GM18498 (cell line): ENCODE measurements around the gene VSIG4.
"Not testable (repeated sequence)": the region's sequence is repeated elsewhere in the genome, so short reads cannot be mapped to it uniquely, and the experiment has no call there.

ENCODE experiments used
- ATAC-seq: cut with Tn5 transposase; IDR thresholded peaks from one replicate; pipeline ENCODE4 v1.9.1; 2021; ENCODE audit warnings: mild to moderate bottlenecking, moderate library complexity; ENCODE audit not compliant: unreplicated experiment

VSIG4 gene

GRCh38 chrX:66039944-66040343, at the start of gene VSIG4:
VSIG4 (minus strand) TSS chrX:66040080; CDS start chrX:66039998, 82 bp downstream.
- no peak for ATAC-seq

GRCh38 chrX:66076801-66077200, 36.9 kb upstream of the VSIG4 start:
- ATAC-seq: no peak

GRCh38 chrX:66074920-66075879, 35.3 kb upstream of the VSIG4 start:
- no peak for ATAC-seq

GRCh38 chrX:66071126-66071525, 31.2 kb upstream of the VSIG4 start:
- no peak for ATAC-seq

DNA sequence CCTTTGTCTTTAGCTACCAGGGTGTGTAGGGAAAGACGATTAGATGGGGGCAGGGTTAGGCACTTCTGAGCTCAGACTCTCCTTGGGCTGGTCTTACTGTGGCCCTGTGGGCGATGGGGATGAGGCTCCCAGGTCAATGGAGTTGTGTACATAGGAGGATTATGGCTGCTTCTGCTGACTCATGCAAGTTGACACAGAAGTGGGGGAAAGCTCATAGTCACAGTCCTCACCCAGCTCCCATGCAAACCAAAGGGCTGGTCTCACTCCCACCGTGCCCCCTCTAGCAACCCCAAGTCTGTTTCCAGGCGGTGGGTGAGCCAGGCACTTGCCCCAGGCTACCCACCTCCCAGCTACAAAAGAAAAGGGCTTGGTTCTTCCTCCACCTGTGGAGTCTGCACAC, 24.4 kb upstream of the VSIG4 start:
- ATAC-seq: no peak

DNA sequence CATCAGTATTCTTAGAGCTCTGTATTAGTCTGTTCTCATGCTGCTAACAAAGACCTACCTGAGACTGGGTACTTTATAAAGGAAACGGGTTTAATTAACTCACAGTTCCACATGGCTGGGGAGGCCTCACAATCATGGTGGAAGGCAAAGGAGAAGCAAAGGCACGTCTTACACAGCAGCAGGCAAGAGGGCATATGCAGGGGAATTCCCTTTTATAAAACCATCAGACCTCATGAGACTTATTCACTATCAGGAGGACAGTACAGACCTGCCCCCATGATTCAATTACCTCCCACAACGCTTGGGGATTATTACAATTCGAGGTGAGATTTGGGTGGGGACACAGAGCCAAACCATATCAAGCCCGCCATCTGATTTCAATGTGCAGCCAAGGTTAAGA, 17.1 kb upstream of the VSIG4 start:
- not testable (repeated sequence) for ATAC-seq

DNA sequence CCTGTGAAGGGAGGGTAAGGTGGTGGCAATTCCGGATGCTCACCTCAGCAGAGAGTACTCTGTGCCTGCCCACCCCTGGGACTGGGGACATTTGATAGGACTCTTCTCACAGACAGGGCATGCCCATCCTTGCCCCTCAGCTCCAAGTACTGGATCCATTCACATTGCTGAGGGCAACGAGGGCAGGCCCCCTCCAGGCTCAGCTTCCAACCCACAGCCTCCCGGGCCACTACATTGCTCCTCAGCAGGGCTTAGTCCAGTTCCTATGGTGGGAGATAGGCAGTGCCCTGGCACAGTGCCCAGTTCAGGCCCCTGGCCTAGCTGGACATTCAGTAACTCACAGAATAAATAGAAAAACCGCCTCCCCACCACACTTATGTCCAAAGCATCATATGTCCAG, 15.1 kb upstream of the VSIG4 start:
- ATAC-seq: no peak

- no peak for ATAC-seq
These were observed 13.5 kb upstream of the VSIG4 start for GRCh38 chrX:66053414-66053813.

DNA sequence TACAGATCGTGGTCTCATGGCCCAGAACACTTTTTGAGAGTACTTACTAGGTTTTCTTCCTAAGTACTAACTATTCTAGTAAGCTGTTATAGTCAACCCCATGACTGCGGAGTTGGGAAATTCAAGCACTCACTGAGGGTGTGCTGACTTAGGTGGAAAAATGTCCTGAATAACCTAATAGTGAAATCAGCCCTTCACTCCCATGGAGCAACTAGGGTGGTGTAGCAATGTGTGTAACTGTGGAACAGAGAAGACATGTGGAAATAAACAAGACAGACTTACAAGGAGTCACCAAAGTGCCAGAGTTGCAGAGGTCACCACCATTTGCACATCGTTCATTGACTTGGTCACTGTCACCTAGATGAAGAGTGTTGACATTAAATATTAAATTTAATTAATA, 12.1 kb upstream of the VSIG4 start:
- ATAC-seq: no peak

DNA sequence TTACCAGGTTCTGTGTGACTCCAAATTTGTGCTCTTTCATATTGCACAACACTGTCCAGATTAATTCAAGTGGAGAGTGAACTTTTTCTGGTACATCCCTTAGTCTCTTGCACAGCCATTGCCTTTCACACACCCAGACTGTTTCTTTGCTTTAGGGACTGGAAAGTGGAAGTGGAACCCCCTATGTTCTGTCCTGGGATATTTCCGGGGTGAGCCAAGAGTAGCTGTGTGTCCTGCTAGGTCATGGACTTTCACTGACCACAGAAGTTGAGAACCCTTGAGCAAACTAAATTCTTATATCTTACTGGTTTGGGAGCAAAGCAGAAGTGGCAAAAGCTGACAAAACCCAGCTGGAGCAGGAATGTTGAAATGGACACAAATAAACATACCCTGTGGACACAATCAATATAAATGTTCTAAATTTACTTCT, 10.3 kb upstream of the VSIG4 start:
- no peak for ATAC-seq

DNA sequence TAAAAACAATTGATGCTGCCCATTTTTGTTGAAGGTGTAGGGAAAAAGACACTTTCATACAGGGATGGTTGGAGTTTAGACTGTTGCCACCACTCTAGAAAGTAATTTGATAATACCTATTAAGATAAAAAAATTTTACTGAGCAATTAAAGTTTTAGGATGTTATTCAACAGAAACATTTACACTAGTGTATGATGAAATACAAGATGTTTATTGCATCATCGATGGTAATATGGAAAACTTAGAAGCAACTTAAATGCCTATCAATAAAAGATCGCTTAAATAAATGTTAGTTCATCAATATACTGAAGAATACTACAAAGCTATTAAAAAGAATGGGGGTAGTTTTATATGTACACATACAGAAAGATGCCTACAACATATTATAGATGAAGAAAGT, 9.2 kb upstream of the VSIG4 start:
- ATAC-seq: no peak

- ATAC-seq: peak; percentile 77
These were observed 6.8 kb upstream of the VSIG4 start for GRCh38 chrX:66046612-66047235.

DNA sequence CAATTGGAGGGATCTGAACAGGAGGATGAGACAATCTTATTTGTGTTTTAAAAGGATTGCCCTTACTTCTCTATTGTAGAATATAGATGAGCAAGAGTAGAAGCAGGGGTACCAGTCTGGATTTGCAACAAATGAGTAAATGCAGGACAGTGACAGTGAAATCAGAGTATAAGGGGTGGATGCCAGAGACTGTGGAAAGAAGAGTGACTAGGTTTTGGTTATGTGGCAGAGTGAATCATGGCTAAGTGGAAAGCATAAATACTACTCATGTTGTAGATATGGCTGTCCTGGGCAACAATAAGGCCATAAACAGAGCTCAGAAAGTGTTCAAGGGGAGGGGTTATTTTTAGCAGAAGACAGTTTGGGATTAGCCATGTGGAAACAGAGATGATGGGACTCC, 6.0 kb upstream of the VSIG4 start:
- no peak for ATAC-seq

DNA sequence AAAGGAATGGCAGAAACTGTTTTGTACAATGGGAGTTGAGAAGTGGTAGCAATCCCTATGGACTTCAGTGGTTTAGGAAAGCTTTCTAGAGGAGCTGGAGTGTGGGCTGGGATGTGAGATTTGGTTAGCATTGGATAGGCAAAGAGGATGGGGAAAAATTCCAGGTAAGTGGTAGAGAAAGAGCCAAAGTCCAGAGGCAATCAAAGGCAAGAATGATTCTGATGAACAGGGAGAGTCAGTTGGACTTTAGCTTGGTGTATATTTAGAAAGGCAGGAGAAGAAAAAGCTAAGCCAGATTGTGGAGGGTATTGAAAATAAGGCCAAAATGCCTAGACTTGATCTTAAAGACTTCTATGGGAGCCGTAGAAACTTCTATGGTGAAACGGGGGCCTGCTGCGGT, 3.7 kb upstream of the VSIG4 start:
- ATAC-seq: no peak

DNA sequence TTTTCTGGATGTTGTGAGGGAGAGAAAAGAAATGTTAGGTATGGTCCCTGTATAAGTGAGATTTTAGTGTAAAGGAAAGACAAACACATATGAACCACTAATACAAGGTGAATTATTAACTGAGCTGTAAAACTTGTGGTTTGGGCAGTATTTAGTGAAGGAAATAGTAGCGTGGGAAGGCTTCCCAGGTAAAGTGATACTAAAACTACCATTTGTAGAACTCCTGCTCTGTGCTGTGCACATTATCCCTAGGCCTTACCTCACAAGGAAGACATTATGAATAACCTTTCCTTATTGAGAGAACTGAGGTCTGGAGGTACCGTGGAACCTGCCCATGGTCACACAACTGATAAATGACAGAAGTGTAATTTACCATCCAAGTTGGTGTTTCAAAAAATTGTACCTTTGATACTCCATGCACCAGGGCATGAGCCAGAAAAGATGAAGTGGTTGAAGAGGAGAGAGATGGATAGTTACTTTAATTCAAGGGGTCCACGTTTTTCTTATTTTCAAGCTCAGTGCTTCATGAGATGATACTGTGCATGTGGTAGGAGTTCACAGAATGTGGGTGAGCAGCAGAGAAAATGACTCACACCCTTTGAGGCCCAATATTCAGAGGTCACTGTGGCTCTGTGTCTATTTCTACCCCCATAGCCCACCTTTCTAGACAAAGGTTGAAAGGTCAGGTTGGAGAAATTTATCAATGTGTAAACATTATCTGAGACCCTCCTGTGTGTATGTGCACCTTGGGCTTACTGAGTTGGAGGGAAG, 2.6 kb upstream of the VSIG4 start:
- ATAC-seq: peak; percentile 59

GRCh38 chrX:66038115-66038514, 1.8 kb downstream of the VSIG4 start:
- ATAC-seq: no peak

- ATAC-seq: no peak
These were observed 3.6 kb downstream of the VSIG4 start for GRCh38 chrX:66036231-66036630.

DNA sequence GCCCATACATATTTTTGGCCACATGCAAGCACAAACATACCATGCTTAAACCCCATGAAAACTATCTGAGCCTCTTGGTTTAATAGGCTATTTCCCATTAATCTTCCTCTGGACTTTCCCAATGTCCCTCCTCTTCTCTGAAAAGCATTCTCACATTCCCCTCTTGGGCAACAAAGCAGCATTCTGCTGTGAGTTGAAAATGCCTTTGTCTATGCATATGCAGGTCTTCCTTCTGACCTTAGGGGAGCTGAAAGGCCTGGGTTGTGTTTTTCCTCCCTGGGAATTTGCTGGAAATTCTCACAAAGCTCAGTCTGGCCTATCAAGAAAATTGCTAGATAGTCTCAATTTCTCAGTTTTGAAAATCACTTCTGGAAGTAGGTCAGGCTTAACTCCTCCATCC, 4.2 kb downstream of the VSIG4 start:
- ATAC-seq: no peak

GRCh38 chrX:66030505-66031317, 9.2 kb downstream of the VSIG4 start:
- peak; percentile 65 for ATAC-seq

GRCh38 chrX:66028936-66029335, 10.9 kb downstream of the VSIG4 start:
- no peak for ATAC-seq

- ATAC-seq: no peak
These were observed 15.3 kb downstream of the VSIG4 start for GRCh38 chrX:66024570-66024969.
